ENCODE data around the gene LRRC4C.

- TF ChIP-seq EZH2 (IDR thresholded peaks at IDR 0.05; ENCODE audit: low read length, unreplicated experiment) (no peak), CTCF (conservative IDR thresholded peaks at IDR 0.05; ENCODE audit: low read depth, low read length) (no peak)
Measured at GRCh38 chr11:40162901-40163883, 1296.3 kb downstream of the LRRC4C start.
